ENCODE results near the gene PARP6.
A peak's percentile ranks its signal among the peaks of the same experiment; 100 is the strongest.

PARP6 gene

GRCh38 chr15:72272213-72272996, at the start of gene PARP6:
PARP6 (minus strand) TSS chr15:72272554; CDS start chr15:72267477, 5,077 bp downstream.
- DNase-seq: peak; percentile 90

GRCh38 chr15:72319985-72320671, 47.8 kb upstream of the PARP6 start, which contains the start of gene CELF6:
CELF6 (minus strand) TSS chr15:72320157; CDS start chr15:72319874, 283 bp downstream.
- peak; percentile 59 for DNase-seq

- DNase-seq: no peak
These were observed 47.1 kb upstream of the PARP6 start for GRCh38 chr15:72319360-72319984.

GRCh38 chr15:72318408-72318942, 46.1 kb upstream of the PARP6 start:
- DNase-seq: no peak

GRCh38 chr15:72315706-72316370, 43.5 kb upstream of the PARP6 start:
- DNase-seq: no peak

GRCh38 chr15:72313881-72314280, 41.5 kb upstream of the PARP6 start:
- DNase-seq: no peak

- DNase-seq: no peak
These were observed 41.1 kb upstream of the PARP6 start for GRCh38 chr15:72313448-72313840.

GRCh38 chr15:72312605-72313447, 40.5 kb upstream of the PARP6 start:
- DNase-seq: no peak

- no peak for DNase-seq
These were observed 34.7 kb upstream of the PARP6 start for GRCh38 chr15:72307026-72307425.

- peak; percentile 22 for DNase-seq
These were observed 33.9 kb upstream of the PARP6 start for GRCh38 chr15:72306211-72306785.

GRCh38 chr15:72304596-72304995, 32.2 kb upstream of the PARP6 start:
- no peak for DNase-seq

- DNase-seq: no peak
These were observed 30.6 kb upstream of the PARP6 start for GRCh38 chr15:72302955-72303354.

GRCh38 chr15:72289597-72290325, 17.4 kb upstream of the PARP6 start:
- DNase-seq: no peak

GRCh38 chr15:72288796-72289596, 16.6 kb upstream of the PARP6 start:
- no peak for DNase-seq

- no peak for DNase-seq
These were observed 13.7 kb upstream of the PARP6 start for GRCh38 chr15:72285927-72286516.

GRCh38 chr15:72285402-72285801, 13.0 kb upstream of the PARP6 start:
- no peak for DNase-seq

GRCh38 chr15:72284781-72285180, 12.4 kb upstream of the PARP6 start:
- DNase-seq: no peak

- no peak for DNase-seq
These were observed 9.4 kb upstream of the PARP6 start for GRCh38 chr15:72281713-72282112.

- no peak for DNase-seq
These were observed 8.4 kb upstream of the PARP6 start for GRCh38 chr15:72280751-72281150.

GRCh38 chr15:72278737-72279136, 6.4 kb upstream of the PARP6 start:
- no peak for DNase-seq
